Jurkat, Clone E6-1 (cell line): ENCODE results near the gene PRICKLE2.

Source experiments
- DNase-seq: peaks from one replicate; pipeline ENCODE4 v3.0.0-alpha.2; 2011; ENCODE audit warnings: low read depth, low spot score
- H3K4me3 ChIP-seq: 2 replicates; pipeline ENCODE4 v1.5.1; 2011; ENCODE audit warnings: mild to moderate bottlenecking, low read length, control low read depth, moderate library complexity

Gene PRICKLE2

DNA sequence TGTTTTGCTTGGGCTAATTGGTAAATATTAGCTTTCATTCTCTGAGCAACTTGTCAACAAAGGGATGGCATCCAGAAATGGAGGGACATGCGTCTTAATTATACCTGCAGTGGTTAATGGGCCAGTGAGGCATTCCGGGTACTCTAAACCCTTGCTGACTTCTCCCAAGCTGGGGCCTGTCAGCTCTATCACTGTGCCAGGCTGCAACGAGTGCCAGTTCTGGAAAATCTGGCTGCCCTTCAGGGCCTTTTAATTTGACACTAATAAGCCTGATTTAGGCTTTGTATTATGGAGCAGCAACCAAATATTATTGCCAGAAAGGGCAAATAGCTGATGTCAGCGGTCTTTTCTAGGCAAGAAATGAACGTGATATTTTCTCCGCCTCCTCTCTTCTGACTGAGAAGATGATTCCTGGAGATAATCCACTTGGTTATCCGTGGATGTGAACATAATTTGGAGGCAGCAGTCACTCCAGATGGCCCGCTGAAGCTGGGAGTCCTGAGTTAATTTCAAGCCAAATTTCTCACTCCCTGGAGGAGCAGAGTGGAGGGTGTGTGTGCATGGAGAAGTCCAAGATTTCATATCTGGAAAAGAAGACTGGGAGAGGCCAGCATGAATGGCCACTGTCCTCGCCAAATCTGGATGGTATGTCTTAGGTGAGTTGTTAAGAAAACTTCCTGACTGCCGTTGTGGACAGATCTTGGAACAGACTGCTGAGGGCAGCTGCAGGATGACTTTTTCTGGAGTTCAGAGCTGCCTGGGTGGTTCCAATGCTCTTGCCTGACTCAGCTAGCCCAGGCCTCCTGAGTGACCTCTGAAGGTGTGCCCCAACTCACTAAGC is 157.5 kb downstream of the PRICKLE2 start:
- H3K4me3 ChIP-seq = no peak overlapping the region
- no peak for DNase-seq

DNA sequence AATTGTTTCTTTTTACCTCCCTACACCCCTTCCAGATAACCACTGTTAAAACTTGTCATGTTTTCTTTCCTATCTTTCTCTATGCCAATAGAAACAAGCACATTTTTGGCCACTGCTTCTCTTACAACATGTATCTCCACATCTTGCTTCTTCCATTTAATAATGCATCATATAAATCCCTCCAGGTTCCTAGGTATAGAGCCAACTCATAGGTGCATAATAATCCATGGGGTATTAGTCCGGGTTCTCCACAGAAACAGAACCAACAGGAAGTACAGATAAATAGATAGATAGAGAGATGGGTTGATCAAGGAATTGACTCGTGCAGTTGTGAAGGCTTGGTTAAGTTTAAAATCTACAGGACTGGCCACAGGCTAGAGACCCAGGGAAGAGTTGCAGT is 160.5 kb downstream of the PRICKLE2 start:
- H3K4me3 ChIP-seq = no peak overlapping the region

DNA sequence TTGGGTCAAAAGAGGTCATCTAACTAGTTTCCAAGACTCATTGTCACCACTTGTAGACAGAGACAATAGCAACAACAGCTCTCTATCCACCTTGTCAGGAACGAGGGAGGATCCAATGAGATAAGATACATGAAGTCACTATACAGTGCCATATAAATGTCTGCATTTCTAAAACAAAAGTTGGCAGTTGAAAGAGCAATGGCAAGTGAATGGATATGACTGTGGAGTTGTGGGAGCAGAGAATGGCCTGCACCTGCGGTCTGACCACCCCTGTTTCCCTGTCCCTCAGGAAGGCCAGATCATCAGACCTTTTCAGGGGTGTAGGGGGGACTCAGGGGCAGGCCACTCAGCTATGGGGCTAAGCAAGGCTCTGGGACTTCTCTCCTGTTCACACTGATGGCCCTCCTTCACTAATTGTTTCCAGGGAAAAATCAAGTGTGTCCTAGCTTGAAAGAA is 161.3 kb downstream of the PRICKLE2 start:
- DNase-seq = no peak
- no peak overlapping the region for H3K4me3 ChIP-seq

More for the DNA sequence above, 160.5 kb downstream of the PRICKLE2 start:
- DNase-seq = no peak

DNA sequence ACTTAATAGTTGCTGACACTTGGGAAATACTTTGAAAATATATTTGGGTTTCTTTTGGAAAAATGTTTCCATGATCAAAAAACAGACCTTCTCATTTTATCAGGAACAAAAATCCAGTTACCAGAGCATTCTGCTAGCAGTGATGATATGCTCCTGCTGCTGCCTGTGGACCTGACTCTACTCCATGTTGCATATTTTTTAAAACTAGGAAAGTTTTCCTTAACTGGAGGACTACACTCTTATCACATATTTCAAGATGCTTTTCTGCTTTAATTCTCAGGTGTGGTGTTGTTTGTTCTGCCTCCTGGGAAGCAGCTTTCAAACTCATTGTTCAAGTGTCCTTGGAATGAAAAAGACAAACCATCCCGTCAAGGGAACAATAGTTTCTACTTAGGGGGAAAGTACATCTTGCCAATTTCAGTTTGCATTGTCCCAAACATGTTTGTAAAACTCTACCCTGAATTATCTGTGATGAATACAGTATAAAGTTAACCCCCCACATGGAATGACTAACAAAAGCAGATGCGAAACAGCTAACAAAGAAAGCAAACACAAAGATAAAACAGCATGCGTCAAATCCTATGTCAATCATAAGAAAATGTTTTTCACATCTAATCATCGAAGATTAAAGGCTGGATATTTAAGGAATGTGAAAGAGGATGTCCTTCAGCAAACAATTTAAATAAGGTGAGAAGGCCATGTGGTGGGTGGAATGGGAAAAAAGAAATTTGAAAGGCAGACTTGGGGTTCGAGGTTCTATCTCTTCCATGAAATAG is 161.9 kb downstream of the PRICKLE2 start:
- no peak overlapping the region for H3K4me3 ChIP-seq
- no peak for DNase-seq

DNA sequence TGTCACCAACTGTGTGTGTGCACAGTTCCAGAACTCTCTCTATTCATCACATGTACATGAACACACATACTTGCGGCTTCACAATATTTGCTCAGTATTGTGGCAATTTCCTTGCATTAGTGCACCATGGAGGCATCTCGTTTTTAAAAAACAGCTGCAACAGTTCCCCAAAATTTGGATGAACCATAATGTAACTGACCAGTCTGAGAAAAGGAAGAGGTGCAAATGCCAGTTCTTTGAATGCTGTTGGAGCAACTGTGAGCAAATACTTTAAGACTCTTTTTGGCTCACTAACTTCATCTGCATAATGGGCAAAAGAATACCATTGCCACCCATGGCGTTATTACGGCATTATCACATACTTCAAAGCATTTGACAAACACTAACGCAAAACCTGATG is 163.6 kb downstream of the PRICKLE2 start:
- DNase-seq = no peak
- no peak overlapping the region for H3K4me3 ChIP-seq

DNA sequence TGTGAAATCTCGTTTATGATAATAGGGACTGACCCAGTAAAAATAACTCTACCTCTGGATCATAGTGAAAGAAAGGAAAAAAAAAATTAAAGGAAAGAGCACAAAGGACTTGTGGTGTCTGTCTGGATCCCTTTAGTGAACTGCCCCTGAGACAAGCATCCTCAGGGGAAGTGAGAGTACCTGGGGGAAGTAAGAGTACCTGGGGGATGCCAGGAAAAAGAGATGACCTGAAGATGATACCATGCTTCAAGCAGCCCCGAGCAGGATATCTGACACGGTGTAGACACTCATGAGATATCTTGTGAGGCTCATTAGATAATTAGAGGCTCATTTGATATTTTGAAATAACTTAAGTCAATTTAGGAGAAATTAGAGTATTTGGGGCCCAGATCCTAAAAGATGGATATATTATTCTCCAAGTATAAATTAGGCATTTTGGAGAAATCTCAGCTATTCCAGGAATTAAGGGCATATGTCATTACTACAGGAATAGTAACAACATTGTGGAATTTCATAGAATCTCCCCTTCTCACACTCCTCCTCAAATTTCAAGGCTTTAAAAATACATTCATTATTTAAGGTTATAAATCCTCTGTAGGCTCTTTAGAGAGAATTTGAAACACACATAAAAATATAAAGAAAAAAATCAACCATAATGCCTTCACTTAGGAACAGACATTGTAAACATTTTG is 165.6 kb downstream of the PRICKLE2 start:
- DNase-seq = no peak
- no peak overlapping the region for H3K4me3 ChIP-seq

DNA sequence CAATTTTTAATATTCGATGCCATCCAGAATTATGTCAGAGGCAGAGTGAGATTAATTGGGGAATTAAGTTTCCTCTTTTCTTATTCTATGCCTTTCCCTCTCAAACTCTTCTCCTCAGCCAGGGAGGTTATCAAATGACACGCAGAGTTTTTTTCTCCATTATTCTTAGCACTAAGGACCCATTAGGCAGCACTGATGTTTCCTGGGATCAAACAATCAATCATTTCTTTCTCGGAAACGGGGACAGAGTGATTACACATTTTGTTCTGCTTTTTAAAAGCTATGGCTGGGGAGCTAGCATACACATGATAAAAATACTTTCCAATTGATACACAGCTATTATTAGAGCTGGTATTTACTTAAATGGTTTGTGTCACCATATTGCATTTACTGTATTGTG is 166.7 kb downstream of the PRICKLE2 start:
- H3K4me3 ChIP-seq = no peak overlapping the region
- DNase-seq = no peak

DNA sequence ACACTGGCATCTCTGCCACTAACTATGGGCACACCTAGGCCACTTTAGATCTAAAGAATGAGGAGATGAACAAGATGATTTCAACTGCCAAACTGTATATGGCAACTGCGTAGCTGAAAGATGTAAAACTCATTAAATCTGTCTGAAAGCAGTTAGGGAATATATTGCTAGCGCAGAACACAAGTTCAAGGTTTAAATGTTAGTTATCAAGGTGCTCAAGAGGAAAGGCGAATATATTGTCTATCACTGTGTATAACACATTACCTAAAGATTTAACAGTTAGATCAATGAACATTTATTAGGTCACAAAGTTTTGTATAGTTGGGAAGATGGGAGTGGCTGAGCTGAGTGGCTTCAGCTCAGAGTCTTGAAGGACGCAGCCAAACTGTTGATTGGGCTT is 168.0 kb downstream of the PRICKLE2 start:
- H3K4me3 ChIP-seq = no peak overlapping the region

DNA sequence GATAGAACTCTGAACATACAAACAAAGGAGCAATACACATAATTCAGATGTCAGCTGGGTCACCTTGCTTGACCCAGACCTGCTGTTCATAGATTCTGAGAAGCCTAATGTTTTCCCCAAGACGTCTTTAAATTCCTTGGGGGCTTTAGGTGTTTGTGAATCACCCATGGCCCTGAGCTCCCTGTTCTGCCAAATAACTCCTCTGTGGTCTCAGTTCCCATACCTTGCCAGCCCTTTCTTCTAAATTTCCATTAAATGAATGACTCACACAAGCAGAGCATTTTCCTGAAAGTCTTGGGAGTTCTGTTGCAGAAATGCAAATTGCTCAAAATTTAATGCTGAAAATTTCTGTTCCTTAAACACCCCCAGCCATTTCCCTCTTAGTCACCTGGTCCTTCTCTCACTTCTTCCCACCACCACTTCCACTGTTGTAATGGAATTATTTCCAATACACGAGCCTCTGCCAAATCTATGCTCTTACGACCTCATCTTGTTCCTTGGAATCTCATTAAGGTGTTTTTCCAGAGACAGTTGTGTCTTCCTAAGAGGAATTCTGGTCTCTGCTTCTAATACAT is 168.6 kb downstream of the PRICKLE2 start:
- no peak for DNase-seq
- H3K4me3 ChIP-seq = no peak overlapping the region

More for the DNA sequence above, 168.0 kb downstream of the PRICKLE2 start:
- no peak for DNase-seq

DNA sequence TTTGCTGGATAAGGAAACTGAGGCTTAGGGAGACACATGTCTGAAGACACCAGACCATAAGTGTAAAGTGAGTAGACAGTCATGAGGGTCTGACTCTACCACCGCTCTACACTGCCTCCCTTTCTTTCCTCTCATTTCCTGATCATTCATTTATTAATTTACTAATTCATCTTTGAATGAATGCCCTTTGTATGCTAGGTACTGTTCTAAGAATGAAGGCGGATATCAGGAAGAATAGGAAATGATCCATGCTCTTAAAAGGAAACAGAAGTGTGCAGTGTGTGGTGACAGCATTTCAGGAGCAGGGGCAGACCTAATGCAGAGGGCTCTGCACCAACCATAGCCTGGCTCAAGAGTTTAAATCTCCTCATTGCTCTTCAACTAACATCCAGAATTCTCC is 170.2 kb downstream of the PRICKLE2 start:
- H3K4me3 ChIP-seq = no peak overlapping the region
- no peak for DNase-seq

DNA sequence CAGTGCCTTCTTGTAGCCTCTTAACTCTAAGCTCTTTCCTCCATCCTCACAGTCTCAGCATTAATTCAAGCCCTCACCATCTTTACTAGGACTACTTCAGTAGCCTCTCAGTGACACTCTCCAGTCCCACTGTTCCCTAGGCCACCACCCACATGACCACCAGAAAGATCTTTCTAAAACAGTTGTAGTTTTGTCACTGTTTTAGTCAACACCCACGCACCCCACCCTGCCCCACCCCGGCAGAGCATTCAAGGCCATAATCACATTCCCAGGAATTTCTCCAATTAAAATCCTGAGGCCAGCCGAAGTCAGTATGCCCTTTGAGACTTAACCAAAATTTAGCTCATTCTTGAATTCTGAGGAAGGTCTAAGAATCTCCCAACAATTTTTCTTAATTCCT is 170.8 kb downstream of the PRICKLE2 start:
- H3K4me3 ChIP-seq = no peak overlapping the region
- no peak for DNase-seq

DNA sequence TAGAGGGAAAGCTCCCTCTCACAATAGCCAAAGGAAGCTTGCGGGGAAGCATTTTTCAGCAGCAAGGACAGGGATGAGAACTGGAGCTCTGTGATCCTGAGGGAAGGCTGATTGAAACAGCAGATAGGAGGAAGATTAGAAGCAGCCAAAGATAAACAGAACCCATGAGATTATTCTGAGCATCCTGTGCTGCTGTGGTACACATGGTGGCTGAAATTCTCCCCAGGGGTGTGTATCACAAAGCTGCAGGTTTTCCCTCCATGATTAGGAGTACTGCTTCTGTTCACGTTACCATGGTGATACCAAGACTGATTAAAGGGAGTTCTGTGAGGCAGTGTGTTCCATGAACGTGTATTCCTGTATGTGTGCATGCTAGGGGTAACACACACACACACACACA is 171.7 kb downstream of the PRICKLE2 start:
- DNase-seq = no peak

DNA sequence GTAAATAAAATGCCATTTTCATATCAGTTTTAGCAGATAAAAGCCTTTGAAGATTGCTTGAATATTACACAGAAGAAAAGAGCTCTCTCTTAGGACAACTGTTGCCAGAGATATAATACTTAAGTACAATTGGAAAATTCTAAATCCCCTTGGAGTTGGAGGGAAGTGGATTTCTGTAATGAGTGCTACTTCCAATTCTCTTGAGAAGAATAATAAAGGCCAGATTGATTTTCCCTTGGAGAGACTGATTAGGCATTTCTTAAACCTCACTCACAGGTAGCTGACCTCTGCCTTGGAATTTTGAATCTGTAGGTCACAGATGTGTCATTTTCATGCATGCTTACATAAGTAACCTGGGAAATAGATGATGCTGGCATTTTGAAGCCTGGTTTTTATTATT is 172.1 kb downstream of the PRICKLE2 start:
- no peak for DNase-seq
- H3K4me3 ChIP-seq = no peak overlapping the region

More for the DNA sequence above, 171.7 kb downstream of the PRICKLE2 start:
- no peak overlapping the region for H3K4me3 ChIP-seq

DNA sequence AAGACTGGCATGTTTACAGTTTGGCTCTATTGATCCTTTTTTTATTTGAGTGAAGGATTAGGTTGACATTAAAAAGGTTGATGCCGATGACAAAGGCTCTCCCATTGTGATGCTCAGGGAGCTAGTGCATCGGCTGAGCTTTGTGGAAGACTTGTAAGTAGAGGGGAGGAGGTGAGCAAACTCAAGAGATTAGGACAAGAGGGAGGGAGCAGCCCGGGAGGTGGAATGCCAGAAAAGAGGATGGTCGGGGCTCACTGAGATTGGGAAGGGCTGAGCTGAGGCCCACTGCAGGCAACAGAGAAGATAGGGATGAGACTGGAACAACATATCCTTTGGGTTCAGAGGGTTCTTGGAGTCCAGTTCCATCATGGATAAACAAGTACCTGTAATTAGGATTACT is 175.4 kb downstream of the PRICKLE2 start:
- H3K4me3 ChIP-seq = no peak overlapping the region
- DNase-seq = no peak

DNA sequence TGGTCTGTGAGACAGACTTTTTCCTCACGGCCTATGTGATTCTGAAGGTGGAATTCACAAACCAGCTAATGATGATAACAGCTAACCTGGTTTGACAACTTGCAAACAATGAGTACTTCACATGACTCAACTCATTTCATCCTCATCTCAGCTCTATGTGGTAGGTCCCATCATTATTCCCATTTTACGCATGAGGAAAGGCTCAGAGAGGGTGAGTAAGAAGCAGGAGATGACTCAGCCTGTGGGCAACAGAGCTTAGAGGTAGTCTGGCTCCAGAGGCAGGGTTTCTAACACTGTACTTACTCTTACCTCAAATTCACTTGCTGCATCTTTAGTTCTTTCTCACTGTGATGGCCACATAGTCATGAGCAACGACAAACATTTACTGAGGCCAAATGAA is 176.1 kb downstream of the PRICKLE2 start:
- no peak for DNase-seq
- no peak overlapping the region for H3K4me3 ChIP-seq

DNA sequence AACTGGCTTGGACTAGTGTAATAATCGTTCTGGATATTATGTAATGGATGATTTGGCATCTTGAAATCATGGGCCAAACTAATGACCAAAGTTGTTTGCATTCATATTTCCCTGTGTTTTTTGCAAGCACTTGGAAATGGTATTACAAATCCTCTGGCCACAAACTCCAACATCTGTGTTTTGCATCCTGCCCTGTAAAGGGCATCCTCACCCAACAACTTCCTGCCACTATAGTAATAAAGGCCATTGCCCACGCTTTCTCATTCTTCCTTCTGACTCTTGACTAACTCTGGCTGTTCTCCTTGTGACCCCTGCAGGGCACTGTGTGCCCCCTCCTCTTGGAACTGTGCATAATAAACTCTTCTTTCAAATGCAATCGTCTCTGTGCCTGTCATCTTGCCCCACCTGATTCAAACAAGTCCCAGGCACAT is 176.6 kb downstream of the PRICKLE2 start:
- no peak overlapping the region for H3K4me3 ChIP-seq
- no peak for DNase-seq

DNA sequence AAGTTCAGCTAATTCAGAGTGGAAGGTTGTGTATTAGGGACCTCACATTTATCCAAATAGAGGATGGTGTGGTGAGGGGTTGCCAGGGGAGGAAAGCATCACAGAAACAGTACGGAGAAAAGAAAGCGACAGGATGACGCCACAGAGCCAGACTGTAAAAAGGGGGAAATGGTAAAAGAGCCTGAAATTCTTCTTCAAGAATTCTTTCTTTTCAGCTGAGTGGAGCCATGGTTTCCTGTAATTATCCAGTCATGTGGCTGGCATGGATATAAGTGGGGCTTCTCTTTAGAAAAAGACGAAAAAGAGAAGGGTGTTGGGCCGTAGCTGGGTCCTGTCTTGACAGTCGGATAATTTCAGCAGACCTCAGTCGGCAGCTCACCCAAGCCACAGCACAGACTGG is 177.5 kb downstream of the PRICKLE2 start:
- H3K4me3 ChIP-seq = no peak overlapping the region
- DNase-seq = no peak

DNA sequence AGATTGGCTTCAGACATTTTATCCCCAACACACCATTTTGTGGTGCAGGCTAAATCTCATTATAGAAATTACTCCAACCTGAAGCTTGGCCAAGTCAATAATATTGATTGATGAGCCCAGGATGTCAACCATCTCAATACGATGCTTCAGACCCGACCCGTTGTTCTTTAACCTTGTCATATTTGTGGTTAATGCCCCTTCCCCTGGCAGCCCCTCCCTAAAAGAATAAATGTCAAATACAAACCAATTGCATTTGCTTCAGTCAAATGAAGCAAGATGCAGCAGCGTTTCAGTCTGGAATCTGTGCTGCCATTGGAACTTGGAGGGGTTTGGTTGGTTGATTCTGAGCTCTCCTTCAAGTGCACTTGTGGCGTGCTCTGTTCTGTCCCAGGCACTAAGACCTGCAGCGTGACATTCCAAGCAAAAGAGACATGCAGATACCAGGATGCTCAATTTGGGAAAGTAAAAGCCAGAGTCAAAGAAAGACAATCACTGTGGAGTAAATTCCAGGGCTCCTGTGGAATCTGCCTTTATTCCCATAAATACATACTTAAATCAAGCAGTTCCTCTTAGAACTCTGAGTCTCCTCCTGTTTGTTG is 178.2 kb downstream of the PRICKLE2 start:
- DNase-seq = no peak
- no peak overlapping the region for H3K4me3 ChIP-seq

DNA sequence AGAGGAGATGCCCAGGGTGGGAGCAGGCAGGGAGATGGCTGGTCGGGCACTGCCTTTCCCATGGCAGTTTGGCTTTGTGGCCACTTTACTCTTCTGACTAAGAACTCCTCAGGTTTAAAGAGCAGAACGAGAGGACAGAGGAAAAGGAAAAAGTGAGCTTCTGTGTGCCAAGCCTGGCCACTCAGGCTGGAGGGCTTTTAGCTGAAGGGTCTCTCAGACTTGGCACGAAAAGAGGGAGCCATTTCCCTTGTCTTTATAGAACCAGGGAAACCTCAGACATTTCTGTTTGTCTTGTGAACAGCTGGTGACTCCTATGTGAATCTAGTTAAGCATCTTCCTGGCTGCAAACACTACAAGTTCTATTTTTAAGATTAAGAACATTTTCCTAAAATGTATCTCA is 178.7 kb downstream of the PRICKLE2 start:
- no peak for DNase-seq
- H3K4me3 ChIP-seq = no peak overlapping the region
